ENCODE data around the gene FBXW4.

- TF ChIP-seq POLR2AphosphoS5 (IDR thresholded peaks at IDR 0.05; ENCODE audit: borderline replicate concordance, low read depth, low read length) = no peak
- TF ChIP-seq EZH2 (IDR thresholded peaks at IDR 0.05) = no peak
These were observed 71.4 kb downstream of the FBXW4 start for GRCh38 chr10:101623528-101623927.
